HG02938 (cell line): Measurements from ENCODE around the gene SCNN1A.

Source experiments
- ATAC-seq: cut with Tn5 transposase; IDR thresholded peaks from one replicate; pipeline ENCODE4 v1.9.1; 2021; ENCODE audit warnings: mild to moderate bottlenecking, moderate library complexity; ENCODE audit not compliant: unreplicated experiment

Gene SCNN1A

DNA sequence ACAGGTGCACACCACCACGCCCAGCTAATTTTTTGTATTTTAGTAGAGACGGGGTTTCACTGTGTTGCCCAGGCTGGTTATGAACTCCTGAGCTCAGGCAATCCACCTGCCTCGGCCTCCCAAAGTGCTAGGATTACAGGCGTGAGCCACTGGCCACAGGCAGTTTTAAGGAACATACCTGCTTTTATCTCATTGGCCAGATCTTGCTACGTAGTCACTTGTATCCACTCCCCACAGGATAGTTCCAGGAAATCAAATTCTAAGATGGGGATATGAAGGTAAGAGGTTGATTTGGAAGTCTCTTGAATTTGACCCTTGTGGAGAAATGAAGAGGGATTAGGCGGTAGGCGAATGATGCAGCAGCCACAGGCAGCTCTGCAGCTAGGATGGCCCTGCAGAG, 73.6 kb downstream of the SCNN1A start:
- no peak for ATAC-seq

GRCh38 chr12:6297170-6297569, 78.2 kb downstream of the SCNN1A start:
- ATAC-seq: no peak
